DMS114 treated with DMSO at 0.1 percent for 48 hours (cell line): ENCODE data around the gene KMT5C.

Experiments
- DNase-seq: peaks from one replicate; lab custom pipeline; 2025; ENCODE audit not compliant: unreplicated experiment; lab: John Stamatoyannopoulos, UW

KMT5C gene

GRCh38 chr19:55339105-55339888, at the start of gene KMT5C:
Gene KMT5C, plus strand, starts transcription at chr19:55339876. Its CDS starts 2,061 bp downstream, at chr19:55341937.
- DNase-seq: peak; percentile 100

- no peak for DNase-seq
Observed at GRCh38 chr19:55297267-55297666, 42.4 kb upstream of the KMT5C start.

DNA sequence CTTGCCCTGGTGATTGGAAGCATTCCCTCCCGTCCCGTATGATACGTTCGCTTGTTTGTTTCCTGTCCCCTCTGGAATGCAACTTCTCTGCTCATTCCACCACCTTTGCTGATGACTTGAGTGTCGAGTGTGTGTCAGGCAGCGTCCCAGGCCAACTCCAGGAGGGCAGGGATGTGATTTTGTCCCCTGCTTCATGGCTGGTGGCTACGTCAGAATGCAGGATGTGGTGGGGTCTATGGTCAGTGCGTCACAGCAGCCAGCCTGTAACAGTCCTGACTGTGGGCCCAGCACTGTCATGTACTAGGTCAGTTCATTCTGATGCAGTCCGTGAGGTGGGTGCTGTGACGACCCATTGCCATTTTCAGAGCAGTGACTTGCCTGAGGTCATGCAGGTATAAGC, 39.7 kb upstream of the KMT5C start:
- DNase-seq: no peak

GRCh38 chr19:55300886-55301458, 38.7 kb upstream of the KMT5C start:
- DNase-seq: no peak

GRCh38 chr19:55301459-55302317, 38.0 kb upstream of the KMT5C start:
- DNase-seq: no peak

- no peak for DNase-seq
Observed at GRCh38 chr19:55302318-55302703, 37.4 kb upstream of the KMT5C start.

- no peak for DNase-seq
Observed at GRCh38 chr19:55303477-55303876, 36.2 kb upstream of the KMT5C start.

DNA sequence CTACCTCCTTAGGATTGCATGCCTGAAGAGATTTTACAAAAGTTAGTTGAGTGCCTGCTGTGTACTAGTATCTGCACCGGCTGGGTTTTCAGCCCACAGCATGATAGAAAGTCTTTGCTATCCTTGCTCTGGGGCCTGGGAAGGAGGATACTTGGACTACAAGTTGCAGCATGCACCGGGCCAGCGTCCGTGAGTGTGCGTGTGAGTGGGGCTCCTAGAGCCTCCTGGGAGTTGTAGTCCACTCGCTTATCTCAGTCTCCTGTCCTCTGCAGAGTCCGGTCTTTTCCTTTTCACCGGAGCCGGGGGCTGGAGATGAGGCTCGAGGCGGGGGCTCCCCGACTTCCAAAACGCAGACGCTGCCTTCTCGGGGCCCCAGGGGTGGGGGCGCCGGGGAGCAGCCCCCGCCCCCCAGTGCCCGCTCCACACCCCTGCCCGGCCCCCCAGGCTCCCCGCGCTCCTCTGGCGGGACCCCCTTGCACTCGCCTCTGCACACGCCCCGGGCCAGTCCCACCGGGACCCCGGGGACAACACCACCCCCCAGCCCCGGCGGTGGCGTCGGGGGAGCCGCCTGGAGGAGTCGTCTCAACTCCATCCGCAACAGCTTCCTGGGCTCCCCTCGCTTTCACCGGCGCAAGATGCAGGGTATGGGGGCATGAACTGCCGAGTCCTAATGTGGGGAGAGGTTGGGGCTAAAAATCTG, 35.2 kb upstream of the KMT5C start:
- peak; percentile 34 for DNase-seq

DNA sequence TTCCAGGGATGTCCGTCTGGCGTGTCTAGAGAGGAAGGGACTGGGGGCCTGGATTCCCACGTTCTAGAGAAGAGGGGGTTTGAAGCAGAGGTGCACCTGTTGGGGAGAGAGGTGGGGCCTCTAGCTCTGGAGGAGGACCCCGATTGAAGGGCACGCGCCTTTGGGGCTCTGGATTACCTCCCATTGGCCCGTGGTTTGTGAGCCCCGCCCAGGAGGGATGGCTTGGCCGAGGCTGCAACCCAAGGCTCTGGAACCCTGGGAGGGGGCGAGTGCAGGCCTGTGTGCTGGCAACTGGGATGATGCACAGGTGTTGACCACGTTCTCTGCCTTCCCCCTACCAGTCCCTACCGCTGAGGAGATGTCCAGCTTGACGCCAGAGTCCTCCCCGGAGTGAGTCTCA, 34.7 kb upstream of the KMT5C start:
- no peak for DNase-seq

- peak; percentile 31 for DNase-seq
Observed at GRCh38 chr19:55305491-55305890, 34.2 kb upstream of the KMT5C start.

GRCh38 chr19:55305983-55306562, 33.6 kb upstream of the KMT5C start:
- DNase-seq: no peak

- DNase-seq: no peak
Observed at GRCh38 chr19:55306712-55307111, 33.0 kb upstream of the KMT5C start.

GRCh38 chr19:55308281-55308680, 31.4 kb upstream of the KMT5C start:
- no peak for DNase-seq

- no peak for DNase-seq
Observed at GRCh38 chr19:55309448-55309847, 30.2 kb upstream of the KMT5C start.

DNA sequence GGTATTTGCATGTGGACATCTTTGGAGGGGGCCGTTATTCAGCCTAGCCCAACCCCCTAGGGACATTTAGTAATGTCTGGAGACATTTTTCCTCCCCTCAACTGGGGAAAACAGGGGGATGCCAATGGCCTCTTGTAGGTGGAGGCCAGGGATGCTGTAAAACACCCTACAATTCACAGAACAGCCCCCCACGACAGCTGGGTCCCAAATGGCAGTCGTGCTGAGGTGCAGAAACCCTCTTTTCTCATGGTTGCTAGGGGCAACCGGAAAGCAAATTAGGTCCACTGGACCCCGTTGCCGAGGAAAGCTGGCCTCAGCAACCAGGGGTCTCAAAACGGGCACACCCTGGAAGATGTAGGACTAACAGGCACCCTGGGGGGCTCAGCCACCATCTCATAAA, 29.2 kb upstream of the KMT5C start:
- no peak for DNase-seq

DNA sequence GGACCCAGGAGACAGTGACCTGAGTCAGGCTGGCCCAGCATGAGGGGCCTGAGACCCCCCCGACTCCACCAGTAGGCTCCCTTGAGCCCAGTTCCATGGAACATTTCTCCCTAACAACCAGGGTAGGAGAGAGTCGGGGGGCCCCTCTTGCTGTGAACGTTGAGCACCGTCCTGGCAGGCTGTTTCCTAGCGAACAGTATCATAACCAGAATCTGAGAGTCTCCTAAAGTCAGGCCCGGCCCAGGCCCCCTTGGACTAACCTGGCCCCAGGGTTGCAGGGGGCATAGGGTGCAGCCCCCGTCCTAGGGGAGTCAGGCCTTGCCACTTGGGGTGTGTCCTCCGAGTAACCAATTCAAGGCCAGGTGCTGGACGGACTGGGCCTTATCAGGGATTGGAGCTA, 28.3 kb upstream of the KMT5C start:
- no peak for DNase-seq

GRCh38 chr19:55311797-55312196, 27.9 kb upstream of the KMT5C start:
- no peak for DNase-seq

DNA sequence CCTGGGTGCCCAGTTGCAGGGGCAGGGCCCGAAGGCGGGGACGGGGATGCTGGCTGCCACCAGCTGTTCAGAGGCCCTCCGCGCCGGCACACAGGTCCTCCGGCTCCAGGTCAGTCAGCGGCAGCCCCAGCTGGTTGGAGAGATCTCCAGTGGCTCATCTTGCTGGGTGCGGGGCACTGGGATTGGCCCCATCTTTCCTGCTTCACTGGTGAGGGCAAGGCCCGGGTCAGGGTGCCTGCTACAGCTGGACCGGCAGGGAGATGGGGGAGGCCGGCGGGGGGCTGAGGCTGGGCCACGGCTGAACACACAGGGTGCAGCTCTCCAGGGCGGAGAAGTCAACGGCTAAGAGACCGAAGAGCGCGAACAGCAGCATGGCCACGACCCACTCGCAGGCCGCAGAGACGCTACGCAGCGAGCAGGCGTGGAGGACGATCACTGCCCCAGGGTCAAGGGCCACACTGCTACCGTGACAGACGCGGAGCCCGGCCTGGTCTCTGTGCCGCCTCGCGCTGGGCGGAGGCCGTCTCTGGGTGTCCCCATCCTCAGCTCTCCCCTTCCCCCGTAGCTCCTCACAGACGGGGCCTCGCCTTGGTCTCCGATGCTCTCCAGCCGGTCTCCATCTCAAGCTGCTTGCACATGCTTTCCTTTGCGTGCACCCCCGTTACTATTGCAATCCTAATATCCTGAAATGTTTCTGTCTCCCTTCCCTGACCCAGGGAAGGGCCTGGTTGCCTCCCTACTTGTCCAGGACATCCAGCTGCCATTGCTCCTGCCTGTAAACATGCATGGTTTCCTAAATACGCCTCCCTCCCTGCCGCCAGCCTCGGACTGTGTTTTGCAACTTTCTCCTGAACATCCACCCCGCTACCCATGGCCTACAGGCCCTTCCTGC, 26.8 kb upstream of the KMT5C start:
- DNase-seq: no peak

DNA sequence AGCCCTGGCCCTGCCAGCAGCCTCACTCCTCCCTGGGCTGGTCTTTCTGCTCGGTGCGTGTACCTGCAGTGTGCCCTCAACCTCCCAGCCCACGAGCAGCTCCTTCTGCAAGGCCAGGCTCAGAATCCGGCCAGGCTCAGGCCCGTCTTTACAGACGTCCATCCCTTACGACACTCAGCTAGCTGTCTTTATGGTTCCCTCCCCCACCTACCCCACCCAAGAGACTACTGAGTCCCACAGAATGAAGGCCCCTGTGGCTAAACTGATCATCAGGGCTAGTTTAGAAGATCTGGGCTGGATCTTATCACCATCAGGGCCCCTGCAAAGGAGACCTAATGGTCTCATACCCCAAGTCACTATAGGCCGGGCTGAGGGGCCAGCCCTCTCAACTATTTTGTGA, 25.3 kb upstream of the KMT5C start:
- no peak for DNase-seq

DNA sequence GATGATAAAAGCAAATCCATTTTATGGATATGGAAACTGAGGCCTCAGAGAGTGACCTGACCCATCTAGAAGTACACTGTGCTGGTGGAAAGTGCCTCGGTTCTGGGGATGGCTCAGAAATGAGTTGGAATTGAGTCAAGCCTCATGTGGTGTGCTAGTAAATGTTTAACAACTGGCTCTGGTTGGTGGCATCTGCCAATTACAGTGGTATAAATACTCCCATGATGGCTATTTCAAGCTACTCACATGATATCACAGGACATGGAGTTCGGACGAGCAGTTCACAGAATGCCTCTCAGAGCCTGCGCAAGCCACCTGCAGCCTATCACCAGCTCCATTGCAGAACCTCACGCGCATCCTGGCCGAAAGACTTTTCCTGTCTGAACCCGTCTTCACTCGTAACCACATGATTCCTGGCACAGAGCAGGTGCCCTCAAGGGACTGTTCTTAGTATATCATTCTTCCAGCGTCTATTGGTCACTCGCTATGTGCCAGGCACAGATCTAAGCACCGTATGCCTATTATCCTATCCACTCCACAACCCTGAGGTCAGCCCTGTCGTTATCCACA, 23.6 kb upstream of the KMT5C start:
- DNase-seq: no peak
